HepG2 (cell line): ENCODE measurements around the gene G6PC3. TPM values are rescaled to one million over a fixed set of nuclear protein-coding genes. Genes with fewer than 3 reads are reported as not detected.

Experiments used
- ISX ChIP-seq: sonication (generic); formaldehyde crosslinking; conservative IDR thresholded peaks from 2 replicates; pipeline ENCODE4 v1.5.0; 2020; ENCODE audit warnings: missing genetic modification reagents
- KAT2B ChIP-seq: fragments of 150-350 bp; IDR thresholded peaks from 2 replicates; pipeline ENCODE4 v1.6.1; 2014; ENCODE audit warnings: low read depth, low read length, borderline replicate concordance
- RBM22 ChIP-seq: fragments of 200-400 bp; formaldehyde crosslinking; optimal IDR thresholded peaks from 2 replicates; pipeline ENCODE3; 2017; ENCODE audit warnings: mild to moderate bottlenecking, low read length, moderate library complexity
- SAFB2 ChIP-seq: sonication (generic); formaldehyde crosslinking; IDR thresholded peaks from 2 replicates; pipeline ENCODE4 v1.5.1; 2020; ENCODE audit warnings: missing genetic modification reagents, low read depth, mild to moderate bottlenecking, borderline replicate concordance
- ZFP91 ChIP-seq: sonication (generic); formaldehyde crosslinking; IDR thresholded peaks from 2 replicates; pipeline ENCODE4 v1.9.0; 2022; ENCODE audit warnings: missing genetic modification reagents, mild to moderate bottlenecking, borderline replicate concordance
- ZNF234 ChIP-seq: sonication (generic); formaldehyde crosslinking; conservative IDR thresholded peaks from 2 replicates; pipeline ENCODE4 v1.5.1; 2020; ENCODE audit warnings: mild to moderate bottlenecking, missing genetic modification reagents
- ZNF337 ChIP-seq: sonication (generic); formaldehyde crosslinking; IDR thresholded peaks from 2 replicates; pipeline ENCODE4 v1.5.1; 2020; ENCODE audit warnings: missing genetic modification reagents, low read depth, mild to moderate bottlenecking, borderline replicate concordance
- ZNF839 ChIP-seq: sonication (generic); formaldehyde crosslinking; IDR thresholded peaks from 2 replicates; pipeline ENCODE4 v1.4.0; 2020; ENCODE audit warnings: missing genetic modification reagents, mild to moderate bottlenecking, borderline replicate concordance
- ZNF850 ChIP-seq: sonication (generic); formaldehyde crosslinking; conservative IDR thresholded peaks from 2 replicates; pipeline ENCODE4 v1.9.0; 2021; ENCODE audit warnings: mild to moderate bottlenecking, missing genetic modification reagents
- polyA plus RNA-seq, 8 experiments: library from polyadenylated mRNA; depleted of rRNA in 3 of 8; stranded (reverse) in 7 of 8; unstranded in 1 of 8; fragments of >200 nt; fragmentation: Illumina TruSeq in 4 of 8; extraction: Trizol in 4 of 8; gene quantifications; 2 replicates each; pipeline versions ENCODE4 v1.2.1 to v1.2.3, GENCODE V29; 2011 to 2016; ENCODE audit warnings: low read depth in 4 of 8, missing spikeins in 1 of 8, mixed read lengths in 1 of 8; ENCODE audit not compliant: insufficient read depth in 1 of 8
- total RNA-seq, 5 experiments: library from RNA; depleted of rRNA; stranded (reverse); fragments of >200 nt; fragmentation: Illumina TruSeq; extraction: Trizol; gene quantifications; 2 replicates each; pipeline ENCODE4 v1.2.3, GENCODE V29; 2016; ENCODE audit warnings: low read depth in 1 of 5
- TF ChIP-seq, protein P1 (sequence below): sonication (generic); formaldehyde crosslinking; IDR thresholded peaks from 2 replicates; pipeline ENCODE4 v1.5.0; 2020; ENCODE audit warnings: mild to moderate bottlenecking, missing genetic modification reagents

Gene G6PC3
- total and polyA plus RNA-seq, 2 of the 13 experiments (the other 11 are each of a cell fraction or from before 2014, with no cell fraction given) = 38.5 to 75.8 TPM

- TF ChIP-seq KAT2B (no peak), ZFP91 (no peak), SAFB2 (CRISPR knock-in tag) (no peak), ZNF234 (CRISPR knock-in tag) (no peak), ZNF337 (CRISPR knock-in tag) (no peak), RBM22 (peak; percentile 33), ISX (CRISPR knock-in tag) (no peak), ZNF850 (no peak), ZNF839 (CRISPR knock-in tag) (no peak)
- TF ChIP-seq, protein P1, sequence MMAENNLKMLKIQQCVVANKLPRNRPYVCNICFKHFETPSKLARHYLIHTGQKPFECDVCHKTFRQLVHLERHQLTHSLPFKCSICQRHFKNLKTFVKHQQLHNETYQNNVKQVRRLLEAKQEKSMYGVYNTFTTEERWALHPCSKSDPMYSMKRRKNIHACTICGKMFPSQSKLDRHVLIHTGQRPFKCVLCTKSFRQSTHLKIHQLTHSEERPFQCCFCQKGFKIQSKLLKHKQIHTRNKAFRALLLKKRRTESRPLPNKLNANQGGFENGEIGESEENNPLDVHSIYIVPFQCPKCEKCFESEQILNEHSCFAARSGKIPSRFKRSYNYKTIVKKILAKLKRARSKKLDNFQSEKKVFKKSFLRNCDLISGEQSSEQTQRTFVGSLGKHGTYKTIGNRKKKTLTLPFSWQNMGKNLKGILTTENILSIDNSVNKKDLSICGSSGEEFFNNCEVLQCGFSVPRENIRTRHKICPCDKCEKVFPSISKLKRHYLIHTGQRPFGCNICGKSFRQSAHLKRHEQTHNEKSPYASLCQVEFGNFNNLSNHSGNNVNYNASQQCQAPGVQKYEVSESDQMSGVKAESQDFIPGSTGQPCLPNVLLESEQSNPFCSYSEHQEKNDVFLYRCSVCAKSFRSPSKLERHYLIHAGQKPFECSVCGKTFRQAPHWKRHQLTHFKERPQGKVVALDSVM (CRISPR knock-in tag) = peak; percentile 71; the same call in 1 of the 2 replicates
Observed at GRCh38 chr17:44049294-44050060, 21.1 kb upstream of the G6PC3 start (continued).
